Glutamatergic neuron (in vitro differentiated cells): ENCODE measurements around the gene PRC1. TPM values are rescaled to one million over a fixed set of nuclear protein-coding genes. Genes with fewer than 3 reads are reported as not detected.

Experiments used
- DNase-seq: peaks from one replicate; pipeline ENCODE4 v3.0.0; 2022
- H3K27ac Mint-ChIP-seq: one replicate; pipeline ENCODE4 v1.8.0; 2020; ENCODE audit warnings: mild to moderate bottlenecking, mixed read lengths, inconsistent platforms; ENCODE audit not compliant: unreplicated experiment
- H3K27me3 Mint-ChIP-seq: one replicate; pipeline ENCODE4 v1.8.0; 2020; ENCODE audit warnings: mild to moderate bottlenecking, moderate library complexity, mixed read lengths, inconsistent platforms; ENCODE audit not compliant: unreplicated experiment
- H3K36me3 Mint-ChIP-seq: one replicate; pipeline ENCODE4 v1.8.0; 2020; ENCODE audit warnings: mild to moderate bottlenecking, mixed read lengths, inconsistent platforms; ENCODE audit not compliant: unreplicated experiment
- H3K4me1 Mint-ChIP-seq: one replicate; pipeline ENCODE4 v1.8.0; 2020; ENCODE audit warnings: mild to moderate bottlenecking, low read depth, mixed read lengths, inconsistent platforms; ENCODE audit not compliant: unreplicated experiment
- H3K4me3 Mint-ChIP-seq: one replicate; pipeline ENCODE4 v1.8.0; 2020; ENCODE audit warnings: mild to moderate bottlenecking, mixed read lengths, inconsistent platforms; ENCODE audit not compliant: unreplicated experiment
- H3K9me3 Mint-ChIP-seq: one replicate; pipeline ENCODE4 v1.8.0; 2020; ENCODE audit warnings: mild to moderate bottlenecking, moderate library complexity, mixed read lengths, inconsistent platforms; ENCODE audit not compliant: unreplicated experiment
- CTCF ChIP-seq: fragments of 200-600 bp; sonication (generic); IDR thresholded peaks from one replicate; pipeline ENCODE4 v1.5.0; 2021; ENCODE audit not compliant: partially characterized antibody, unreplicated experiment
- total RNA-seq: library from RNA; stranded (reverse); fragmentation: NEBNext Ultra II Directional; extraction: Animal tissue kit (Norgen Biotek cat#: 25700); gene quantifications from one replicate; pipeline ENCODE4 v1.2.1, GENCODE V29; 2021; ENCODE audit not compliant: unreplicated experiment

The PRC1 gene
- total RNA-seq, 1 donor from 2014 or later: 42.5 TPM

GRCh38 chr15:90970274-90970673, 24.1 kb downstream of the PRC1 start:
- no peak for DNase-seq
- Mint-ChIP-seq H3K27me3 (no peaks in the 10 kb centered on the region), H3K27ac (no peak overlapping the region), H3K36me3 (no peaks in the 10 kb centered on the region), H3K9me3 (peaks cover 2% of the 10 kb centered on the region), H3K4me3 (no peak overlapping the region), H3K4me1 (no peaks in the 10 kb centered on the region)
- TF ChIP-seq CTCF: no peak

- H3K9me3 Mint-ChIP-seq: no peaks in the 10 kb centered on the region
- no peaks in the 10 kb centered on the region for H3K36me3 Mint-ChIP-seq
- no peaks in the 10 kb centered on the region for H3K27me3 Mint-ChIP-seq
- H3K4me3 Mint-ChIP-seq: no peak overlapping the region
- no peak overlapping the region for H3K27ac Mint-ChIP-seq
- H3K4me1 Mint-ChIP-seq: no peaks in the 10 kb centered on the region
- DNase-seq: no peak
- no peak for TF ChIP-seq CTCF
These were observed 25.9 kb downstream of the PRC1 start for GRCh38 chr15:90968434-90968833.

GRCh38 chr15:90967206-90967605, 27.1 kb downstream of the PRC1 start:
- Mint-ChIP-seq H3K4me1 (no peaks in the 10 kb centered on the region), H3K36me3 (no peaks in the 10 kb centered on the region), H3K27ac (no peak overlapping the region), H3K27me3 (no peaks in the 10 kb centered on the region), H3K9me3 (no peaks in the 10 kb centered on the region), H3K4me3 (no peak overlapping the region)
- TF ChIP-seq CTCF: no peak
- DNase-seq: no peak

GRCh38 chr15:90966262-90966661, 28.1 kb downstream of the PRC1 start:
- no peaks in the 10 kb centered on the region for H3K27me3 Mint-ChIP-seq
- no peak for TF ChIP-seq CTCF
- no peaks in the 10 kb centered on the region for H3K9me3 Mint-ChIP-seq
- H3K4me3 Mint-ChIP-seq: no peak overlapping the region
- DNase-seq: no peak
- H3K36me3 Mint-ChIP-seq: no peaks in the 10 kb centered on the region
- H3K4me1 Mint-ChIP-seq: no peaks in the 10 kb centered on the region
- H3K27ac Mint-ChIP-seq: no peak overlapping the region

GRCh38 chr15:90962021-90962420, 32.3 kb downstream of the PRC1 start:
- no peaks in the 10 kb centered on the region for H3K36me3 Mint-ChIP-seq
- H3K9me3 Mint-ChIP-seq: peaks cover 3% of the 10 kb centered on the region
- no peak overlapping the region for H3K4me3 Mint-ChIP-seq
- TF ChIP-seq CTCF: no peak
- DNase-seq: no peak
- no peaks in the 10 kb centered on the region for H3K4me1 Mint-ChIP-seq
- H3K27me3 Mint-ChIP-seq: peaks cover 5% of the 10 kb centered on the region
- H3K27ac Mint-ChIP-seq: no peak overlapping the region
